HG02852 (cell line): ENCODE results near the gene DCHS1.

Source experiments
- ATAC-seq: cut with Tn5 transposase; IDR thresholded peaks from one replicate; pipeline ENCODE4 v1.9.1; 2021; ENCODE audit warnings: mild to moderate bottlenecking, moderate library complexity; ENCODE audit not compliant: unreplicated experiment

DCHS1 gene

GRCh38 chr11:6615046-6615445, 40.6 kb downstream of the DCHS1 start:
- ATAC-seq = no peak

- ATAC-seq = no peak
Measured at GRCh38 chr11:6614446-6614845, 41.2 kb downstream of the DCHS1 start.

- ATAC-seq = no peak
Measured at GRCh38 chr11:6613496-6613895, 42.1 kb downstream of the DCHS1 start.

- ATAC-seq = peak; percentile 88
Measured at GRCh38 chr11:6612213-6613041, 43.2 kb downstream of the DCHS1 start, which contains the start of gene TAF10. Gene TAF10, minus strand, starts transcription at chr11:6612216. Its CDS starts 27 bp downstream, at chr11:6612189.

- ATAC-seq = peak; percentile 10
Measured at GRCh38 chr11:6611963-6612212, 43.7 kb downstream of the DCHS1 start.

GRCh38 chr11:6611092-6611962, 44.3 kb downstream of the DCHS1 start:
- ATAC-seq = no peak

GRCh38 chr11:6610591-6610990, 45.0 kb downstream of the DCHS1 start:
- ATAC-seq = no peak

- ATAC-seq = no peak
Measured at GRCh38 chr11:6609502-6610015, 46.0 kb downstream of the DCHS1 start.

- ATAC-seq = no peak
Measured at GRCh38 chr11:6608726-6609501, 46.7 kb downstream of the DCHS1 start.

GRCh38 chr11:6608011-6608410, 47.6 kb downstream of the DCHS1 start:
- ATAC-seq = no peak

- ATAC-seq = no peak
Measured at GRCh38 chr11:6607190-6607795, 48.3 kb downstream of the DCHS1 start.

GRCh38 chr11:6606471-6607189, 49.0 kb downstream of the DCHS1 start:
- ATAC-seq = peak; percentile 31

- no peak for ATAC-seq
Measured at GRCh38 chr11:6604790-6605189, 50.8 kb downstream of the DCHS1 start.

- peak; percentile 35 for ATAC-seq
Measured at GRCh38 chr11:6604081-6604626, 51.5 kb downstream of the DCHS1 start.

- ATAC-seq = peak; percentile 77
Measured at GRCh38 chr11:6603287-6604080, 52.1 kb downstream of the DCHS1 start, which contains the start of the genes ILK and RRP8. Gene ILK, plus strand, starts transcription at chr11:6603774. Its CDS starts 498 bp downstream, at chr11:6604272. Gene RRP8, minus strand, starts transcription at chr11:6603616. Its CDS starts 114 bp downstream, at chr11:6603502.

GRCh38 chr11:6602096-6602940, 53.3 kb downstream of the DCHS1 start:
- ATAC-seq = no peak

GRCh38 chr11:6601041-6601461, 54.6 kb downstream of the DCHS1 start:
- no peak for ATAC-seq
